HG03342 (cell line): ENCODE measurements around the gene BCKDHB.
"Not testable (repeated sequence)": the region's sequence is repeated elsewhere in the genome, so short reads cannot be mapped to it uniquely, and the experiment has no call there.

ENCODE experiments used
- ATAC-seq: cut with Tn5 transposase; IDR thresholded peaks from one replicate; pipeline ENCODE4 v1.9.1; 2021; ENCODE audit warnings: mild to moderate bottlenecking, moderate library complexity; ENCODE audit not compliant: unreplicated experiment

Gene BCKDHB

DNA sequence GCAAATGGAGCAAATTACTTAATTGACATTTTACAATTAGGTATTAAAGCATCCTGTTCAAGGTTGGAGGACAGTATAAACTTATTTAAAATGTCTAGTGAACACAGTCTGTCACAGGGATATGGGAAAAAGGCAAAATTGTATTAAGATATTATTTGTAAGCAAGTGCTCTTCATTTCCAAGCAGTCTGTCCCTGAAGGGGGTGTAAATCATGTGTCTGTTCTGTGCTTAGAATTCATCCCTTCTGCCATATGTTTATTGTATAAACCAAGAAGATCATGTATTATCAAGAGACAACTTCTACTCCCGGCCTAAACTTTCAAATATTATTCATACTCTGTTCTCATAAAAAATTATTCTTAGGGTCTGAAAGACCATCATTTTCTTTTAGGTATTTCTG lies 144.8 kb downstream of the BCKDHB start:
- ATAC-seq, result no peak

DNA sequence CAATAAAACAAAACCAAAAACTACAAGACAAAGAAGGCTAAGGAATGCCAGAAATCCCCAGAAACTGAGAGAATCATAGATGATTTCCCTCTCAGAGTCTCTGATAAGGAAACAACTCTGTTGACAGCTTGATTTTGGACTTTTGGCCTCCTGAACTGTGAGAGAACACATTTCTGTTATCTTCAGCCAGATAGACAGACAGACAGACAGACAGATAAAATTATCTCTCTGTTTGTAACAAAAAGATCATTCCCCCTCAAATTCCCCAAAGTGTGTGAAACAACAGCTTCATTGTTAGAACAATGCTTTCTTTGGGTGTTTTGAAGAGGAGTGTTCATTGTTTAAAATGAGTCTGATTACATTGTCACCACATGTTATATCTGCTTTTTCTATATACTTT lies 148.2 kb downstream of the BCKDHB start:
- no peak for ATAC-seq

DNA sequence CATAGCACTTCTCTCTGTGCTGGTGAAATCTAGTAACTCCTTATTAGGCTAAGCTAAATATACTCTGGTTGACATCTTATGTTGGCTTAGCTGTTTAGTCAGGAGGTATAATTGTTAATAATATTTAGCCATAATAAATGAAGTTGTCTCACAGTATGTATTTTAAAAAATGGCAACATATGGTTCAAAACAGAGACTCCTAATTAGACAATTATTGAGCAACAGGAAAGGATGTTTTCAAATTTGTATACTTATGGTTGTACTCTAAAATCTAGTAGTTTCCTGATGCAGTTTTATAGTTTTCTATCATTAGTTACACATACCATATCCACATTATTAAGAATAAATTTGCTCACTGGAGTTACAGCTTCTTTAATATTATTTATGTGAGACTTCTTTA lies 150.2 kb downstream of the BCKDHB start:
- no peak for ATAC-seq

DNA sequence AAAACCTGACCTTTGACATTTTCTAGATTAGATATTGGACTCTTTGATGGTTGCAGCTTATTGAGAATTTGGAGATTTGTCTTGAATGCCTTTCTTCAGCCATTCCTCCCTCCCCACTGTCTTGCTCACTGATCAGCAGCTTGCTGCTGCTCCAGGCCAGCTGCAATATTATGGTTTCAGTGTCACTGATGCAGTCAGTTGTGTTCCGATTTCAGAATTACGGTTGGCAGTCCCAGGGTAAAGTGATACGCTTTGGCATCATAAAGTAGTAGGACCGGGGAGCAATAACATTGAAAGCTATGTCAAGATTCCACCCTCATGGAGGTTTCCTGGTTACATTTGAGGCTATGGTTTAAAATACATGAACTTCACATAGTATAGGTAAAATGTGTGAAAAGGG lies 152.6 kb downstream of the BCKDHB start:
- ATAC-seq, result no peak

DNA sequence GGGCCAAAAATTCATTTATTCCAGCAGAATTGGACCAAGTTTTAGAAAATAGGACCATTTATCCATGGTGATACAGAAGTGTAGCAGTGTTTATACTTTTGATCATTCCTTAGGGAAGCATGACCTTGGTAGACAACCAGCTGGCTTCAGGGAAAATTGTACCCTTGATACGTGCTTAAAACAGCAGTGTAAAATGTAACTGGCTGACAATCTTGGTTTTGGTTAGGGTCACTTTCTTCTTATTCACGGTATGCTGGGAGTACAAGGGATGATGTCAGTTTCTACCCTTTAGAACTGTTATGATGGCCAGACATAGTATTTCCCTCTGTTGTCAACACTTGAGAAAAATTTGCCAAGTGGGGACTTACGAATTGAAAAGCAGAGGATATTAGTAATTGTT lies 157.1 kb downstream of the BCKDHB start:
- ATAC-seq, result no peak

GRCh38 chr6:80268865-80269730 lies 162.6 kb downstream of the BCKDHB start:
- ATAC-seq, result no peak

- no peak for ATAC-seq
These were observed 164.6 kb downstream of the BCKDHB start for GRCh38 chr6:80271074-80271473.

GRCh38 chr6:80272988-80273387 lies 166.5 kb downstream of the BCKDHB start:
- no peak for ATAC-seq

GRCh38 chr6:80276861-80277260 lies 170.4 kb downstream of the BCKDHB start:
- ATAC-seq, result no peak

- no peak for ATAC-seq
These were observed 171.0 kb downstream of the BCKDHB start for GRCh38 chr6:80277501-80277900.

GRCh38 chr6:80280262-80281010 lies 174.0 kb downstream of the BCKDHB start:
- ATAC-seq, result peak; percentile 51

GRCh38 chr6:80282913-80283554 lies 176.6 kb downstream of the BCKDHB start:
- ATAC-seq, result no peak

DNA sequence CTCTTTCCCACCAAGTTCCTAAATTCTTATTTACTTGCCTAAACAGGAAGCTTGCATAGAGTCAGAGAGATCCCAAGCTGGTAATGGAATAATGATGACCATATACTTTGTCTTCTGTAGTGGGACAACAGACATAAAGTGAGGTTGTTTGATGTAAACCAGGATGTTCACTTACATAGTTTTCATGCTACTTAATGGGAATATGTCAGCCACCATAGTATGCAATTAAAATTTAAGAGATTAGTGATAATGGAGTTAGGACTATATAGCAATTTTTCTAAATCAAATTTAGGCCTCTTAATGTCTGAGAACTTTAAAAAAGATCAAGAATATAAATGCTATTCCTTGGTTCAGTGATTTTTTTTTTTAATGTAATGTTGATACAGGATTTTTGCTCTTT lies 180.6 kb downstream of the BCKDHB start:
- ATAC-seq, result no peak

DNA sequence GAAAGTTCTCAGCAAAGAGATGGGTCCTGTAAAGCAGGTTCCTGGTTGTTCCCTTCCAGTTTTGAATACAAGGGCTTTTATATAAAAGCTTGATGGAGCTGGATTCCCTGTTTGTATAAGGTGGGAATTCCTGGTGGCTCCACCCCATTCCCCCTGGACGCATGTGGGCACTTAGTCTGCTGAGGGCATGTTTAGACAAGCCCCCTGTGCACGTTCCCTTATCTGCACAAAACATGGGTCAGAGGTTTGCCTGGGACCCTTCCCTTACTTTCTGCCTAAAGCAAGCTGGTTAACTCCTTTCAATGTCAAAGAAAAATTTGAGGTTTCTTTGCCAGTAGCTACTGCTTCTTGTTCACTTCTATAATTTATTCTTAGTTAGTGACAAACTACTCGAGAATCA lies 181.1 kb downstream of the BCKDHB start:
- no peak for ATAC-seq

DNA sequence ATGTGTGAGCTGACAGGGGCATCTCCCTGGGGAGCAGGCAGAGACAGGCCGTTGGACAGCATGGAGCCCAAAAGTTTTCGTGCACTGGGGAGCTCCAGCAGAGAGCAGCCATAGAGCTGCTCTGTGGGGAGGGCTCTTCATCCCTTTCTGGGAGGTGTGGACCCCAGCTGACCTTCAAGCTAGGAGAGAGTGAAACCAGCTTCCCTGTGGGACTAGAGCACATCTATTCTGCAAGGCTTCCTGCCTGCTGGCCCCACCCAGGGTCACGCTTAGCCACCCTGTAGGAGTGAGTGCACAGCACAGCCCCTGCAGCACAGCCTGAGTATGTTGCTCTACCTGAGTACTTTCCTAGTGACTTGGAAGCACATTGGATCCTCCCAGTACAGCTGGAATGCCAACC lies 183.3 kb downstream of the BCKDHB start:
- no peak for ATAC-seq

DNA sequence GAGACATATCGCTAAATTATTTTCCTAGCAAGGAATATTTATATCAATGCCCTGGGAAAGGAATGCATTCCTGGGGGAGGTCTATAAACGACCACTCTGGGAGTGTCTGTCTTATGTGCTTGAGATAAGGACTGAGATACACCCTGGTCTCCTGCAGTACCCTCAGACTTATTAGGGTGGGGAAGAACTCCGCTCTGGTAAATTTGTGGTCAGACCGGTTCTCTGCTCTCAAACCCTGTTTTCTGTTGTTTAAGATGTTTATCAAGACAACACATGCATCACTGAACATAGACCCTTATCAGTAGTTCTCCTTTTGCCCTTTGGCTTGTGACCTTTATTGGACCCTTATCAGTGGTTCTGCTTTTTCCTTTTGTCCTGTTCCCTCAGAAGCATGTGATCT lies 188.1 kb downstream of the BCKDHB start:
- ATAC-seq, result not testable (repeated sequence)

DNA sequence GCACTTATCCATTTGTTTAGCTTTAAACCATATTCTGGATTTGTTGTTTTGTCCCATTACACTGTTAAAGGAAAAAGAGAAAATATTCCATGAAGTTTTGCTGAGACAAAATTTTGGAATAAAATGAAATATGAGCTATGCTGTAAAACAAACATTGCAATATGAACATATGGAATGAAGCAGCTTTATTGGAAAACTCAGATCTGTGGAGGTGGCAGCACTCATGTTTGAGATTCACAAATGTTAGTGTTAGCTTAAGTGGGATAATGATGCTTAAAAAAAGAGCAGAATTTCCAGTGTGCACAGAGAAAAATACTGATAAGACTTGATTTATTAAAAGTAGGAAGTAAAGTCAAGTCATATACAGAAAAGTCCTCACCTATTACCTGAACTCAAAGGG lies 196.2 kb downstream of the BCKDHB start:
- ATAC-seq, result no peak

GRCh38 chr6:80304014-80304413 lies 197.5 kb downstream of the BCKDHB start:
- ATAC-seq, result no peak

DNA sequence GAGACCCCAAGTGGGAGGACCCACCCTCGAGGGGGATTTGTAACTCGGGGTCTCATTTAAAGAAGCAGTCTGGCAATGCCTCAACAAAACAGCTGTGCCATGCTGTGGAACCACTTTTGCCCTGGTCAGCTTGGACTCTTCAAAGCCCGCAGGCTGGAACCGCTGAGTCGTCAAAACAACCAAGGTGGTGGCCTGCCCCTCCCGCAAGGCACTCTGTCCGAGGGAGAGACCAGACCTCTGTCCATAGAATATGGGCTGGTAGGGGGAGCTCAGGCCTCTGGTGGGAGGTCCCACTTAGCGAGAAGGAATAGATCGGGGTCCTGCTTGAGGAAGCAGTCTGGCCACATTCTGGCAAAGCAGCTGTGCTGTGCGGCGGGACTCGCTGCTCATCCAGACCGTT lies 208.1 kb downstream of the BCKDHB start:
- ATAC-seq, result no peak

DNA sequence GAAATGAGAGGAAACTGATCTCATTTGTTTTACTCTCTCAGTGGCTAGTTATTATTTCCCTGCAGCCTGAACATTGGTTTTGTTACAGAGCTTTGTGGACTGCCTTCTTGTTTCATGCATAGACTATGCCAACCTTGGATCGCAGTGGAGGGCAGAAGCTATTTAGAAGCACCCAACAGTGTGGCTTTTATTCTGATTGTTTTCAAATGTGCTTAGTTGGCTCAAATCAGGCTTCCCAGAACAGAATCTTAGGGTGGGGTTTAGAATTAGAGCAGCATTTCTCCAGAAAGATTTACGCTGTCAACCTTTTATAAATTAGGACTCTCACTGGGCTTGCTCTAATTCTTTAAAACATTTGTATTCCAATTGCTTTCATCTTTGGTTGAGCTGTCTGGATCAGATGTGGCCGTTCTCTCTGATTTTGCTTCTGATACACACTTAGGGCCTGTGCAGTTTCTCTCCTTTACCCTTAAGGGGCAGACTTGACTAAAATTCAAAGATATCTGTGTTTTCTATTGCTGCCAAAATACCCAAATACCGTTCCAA lies 210.3 kb downstream of the BCKDHB start:
- ATAC-seq, result no peak

- no peak for ATAC-seq
These were observed 212.7 kb downstream of the BCKDHB start for GRCh38 chr6:80319196-80319595.
